ENCODE measurements around the gene MPZL1.

- TF ChIP-seq CTCF (IDR thresholded peaks at IDR 0.05; ENCODE audit: insufficient read depth, low read length) (no peak), POLR2AphosphoS5 (IDR thresholded peaks at IDR 0.05; ENCODE audit: low read depth) (no peak), REST (IDR thresholded peaks at IDR 0.05; ENCODE audit: insufficient replicate concordance, low read depth) (no peak)
These were observed 63.2 kb downstream of the MPZL1 start for GRCh38 chr1:167784876-167785550.

Measured in HL-60 (cell line).